ENCODE data around the gene MYDGF.

MYDGF gene

GRCh38 chr19:4662812-4663211 is 7.3 kb downstream of the MYDGF start:
- peaks cover 37% of the 10 kb centered on the region for H3K36me3 ChIP-seq (ENCODE audit: insufficient read depth, low read depth, low read length)
- no peak overlapping the region for H3K9ac ChIP-seq (ENCODE audit: low read depth, low read length)

GRCh38 chr19:4662020-4662695 is 8.0 kb downstream of the MYDGF start:
- no peaks in the 10 kb centered on the region for H3K9me3 ChIP-seq (ENCODE audit: insufficient read depth, low read depth, low read length)
- H3K36me3 ChIP-seq (ENCODE audit: insufficient read depth, low read depth, low read length) = peaks cover 37% of the 10 kb centered on the region
- no peaks in the 10 kb centered on the region for H3K4me1 ChIP-seq (ENCODE audit: insufficient read depth, low read length)
- H3K27me3 ChIP-seq (ENCODE audit: insufficient read depth, low read length) = no peaks in the 10 kb centered on the region
- H3K9ac ChIP-seq (ENCODE audit: low read depth, low read length) = no peak overlapping the region
- H3K4me3 ChIP-seq (ENCODE audit: low read length) = no peak overlapping the region
- no peak overlapping the region for H3K27ac ChIP-seq (ENCODE audit: low read length)

More at GRCh38 chr19:4662812-4663211, 7.3 kb downstream of the MYDGF start:
- H3K27ac ChIP-seq (ENCODE audit: low read length) = no peak overlapping the region
- no peaks in the 10 kb centered on the region for H3K27me3 ChIP-seq (ENCODE audit: insufficient read depth, low read length)
- H3K4me1 ChIP-seq (ENCODE audit: insufficient read depth, low read length) = no peaks in the 10 kb centered on the region
- no peaks in the 10 kb centered on the region for H3K9me3 ChIP-seq (ENCODE audit: insufficient read depth, low read depth, low read length)
- no peak overlapping the region for H3K4me3 ChIP-seq (ENCODE audit: low read length)

- H3K9me3 ChIP-seq (ENCODE audit: insufficient read depth, low read depth, low read length) = no peaks in the 10 kb centered on the region
- no peak overlapping the region for H3K27ac ChIP-seq (ENCODE audit: low read length)
- H3K4me1 ChIP-seq (ENCODE audit: insufficient read depth, low read length) = no peaks in the 10 kb centered on the region
- H3K9ac ChIP-seq (ENCODE audit: low read depth, low read length) = no peak overlapping the region
- peaks cover 33% of the 10 kb centered on the region for H3K36me3 ChIP-seq (ENCODE audit: insufficient read depth, low read depth, low read length)
- no peaks in the 10 kb centered on the region for H3K27me3 ChIP-seq (ENCODE audit: insufficient read depth, low read length)
- no peak overlapping the region for H3K4me3 ChIP-seq (ENCODE audit: low read length)
Observed at GRCh38 chr19:4660993-4661392, 9.1 kb downstream of the MYDGF start.

GRCh38 chr19:4660181-4660791 is 9.9 kb downstream of the MYDGF start:
- H3K4me3 ChIP-seq (ENCODE audit: low read length) = no peak overlapping the region
- H3K27ac ChIP-seq (ENCODE audit: low read length) = no peak overlapping the region
- H3K4me1 ChIP-seq (ENCODE audit: insufficient read depth, low read length) = no peaks in the 10 kb centered on the region
- H3K36me3 ChIP-seq (ENCODE audit: insufficient read depth, low read depth, low read length) = peaks cover 33% of the 10 kb centered on the region
- H3K9ac ChIP-seq (ENCODE audit: low read depth, low read length) = no peak overlapping the region
- H3K27me3 ChIP-seq (ENCODE audit: insufficient read depth, low read length) = no peaks in the 10 kb centered on the region
- no peaks in the 10 kb centered on the region for H3K9me3 ChIP-seq (ENCODE audit: insufficient read depth, low read depth, low read length)

- no peak overlapping the region for H3K9ac ChIP-seq (ENCODE audit: low read depth, low read length)
- no peak overlapping the region for H3K27ac ChIP-seq (ENCODE audit: low read length)
- no peaks in the 10 kb centered on the region for H3K9me3 ChIP-seq (ENCODE audit: insufficient read depth, low read depth, low read length)
- H3K36me3 ChIP-seq (ENCODE audit: insufficient read depth, low read depth, low read length) = peaks cover 27% of the 10 kb centered on the region
- H3K4me1 ChIP-seq (ENCODE audit: insufficient read depth, low read length) = no peaks in the 10 kb centered on the region
- H3K4me3 ChIP-seq (ENCODE audit: low read length) = no peak overlapping the region
- no peaks in the 10 kb centered on the region for H3K27me3 ChIP-seq (ENCODE audit: insufficient read depth, low read length)
Observed at GRCh38 chr19:4657835-4658234, 12.3 kb downstream of the MYDGF start.

- no peaks in the 10 kb centered on the region for H3K27me3 ChIP-seq (ENCODE audit: insufficient read depth, low read length)
- no peak overlapping the region for H3K9ac ChIP-seq (ENCODE audit: low read depth, low read length)
- no peaks in the 10 kb centered on the region for H3K4me1 ChIP-seq (ENCODE audit: insufficient read depth, low read length)
- H3K27ac ChIP-seq (ENCODE audit: low read length) = no peak overlapping the region
- peaks cover 27% of the 10 kb centered on the region for H3K36me3 ChIP-seq (ENCODE audit: insufficient read depth, low read depth, low read length)
- H3K9me3 ChIP-seq (ENCODE audit: insufficient read depth, low read depth, low read length) = no peaks in the 10 kb centered on the region
- no peak overlapping the region for H3K4me3 ChIP-seq (ENCODE audit: low read length)
Observed at GRCh38 chr19:4657262-4657661, 12.9 kb downstream of the MYDGF start.

GRCh38 chr19:4656102-4656501 is 14.0 kb downstream of the MYDGF start:
- H3K4me1 ChIP-seq (ENCODE audit: insufficient read depth, low read length) = no peaks in the 10 kb centered on the region
- H3K9me3 ChIP-seq (ENCODE audit: insufficient read depth, low read depth, low read length) = no peaks in the 10 kb centered on the region
- no peak overlapping the region for H3K9ac ChIP-seq (ENCODE audit: low read depth, low read length)
- no peaks in the 10 kb centered on the region for H3K27me3 ChIP-seq (ENCODE audit: insufficient read depth, low read length)
- H3K4me3 ChIP-seq (ENCODE audit: low read length) = no peak overlapping the region
- H3K36me3 ChIP-seq (ENCODE audit: insufficient read depth, low read depth, low read length) = peaks cover 27% of the 10 kb centered on the region
- H3K27ac ChIP-seq (ENCODE audit: low read length) = no peak overlapping the region

- Histone ChIP-seq H3K4me3 (ENCODE audit: low read length) (no peak overlapping the region), H3K9ac (ENCODE audit: low read depth, low read length) (no peak overlapping the region), H3K27ac (ENCODE audit: low read length) (no peak overlapping the region), H3K9me3 (ENCODE audit: insufficient read depth, low read depth, low read length) (no peaks in the 10 kb centered on the region), H3K36me3 (ENCODE audit: insufficient read depth, low read depth, low read length) (peaks cover 20% of the 10 kb centered on the region), H3K27me3 (ENCODE audit: insufficient read depth, low read length) (no peaks in the 10 kb centered on the region), H3K4me1 (ENCODE audit: insufficient read depth, low read length) (no peaks in the 10 kb centered on the region)
Observed at GRCh38 chr19:4654437-4655361, 15.4 kb downstream of the MYDGF start.

GRCh38 chr19:4653793-4654436 is 16.2 kb downstream of the MYDGF start:
- H3K9ac ChIP-seq (ENCODE audit: low read depth, low read length) = no peak overlapping the region
- no peaks in the 10 kb centered on the region for H3K9me3 ChIP-seq (ENCODE audit: insufficient read depth, low read depth, low read length)
- H3K4me3 ChIP-seq (ENCODE audit: low read length) = no peak overlapping the region
- no peak overlapping the region for H3K27ac ChIP-seq (ENCODE audit: low read length)
- no peaks in the 10 kb centered on the region for H3K4me1 ChIP-seq (ENCODE audit: insufficient read depth, low read length)
- peaks cover 15% of the 10 kb centered on the region for H3K36me3 ChIP-seq (ENCODE audit: insufficient read depth, low read depth, low read length)
- no peaks in the 10 kb centered on the region for H3K27me3 ChIP-seq (ENCODE audit: insufficient read depth, low read length)

GRCh38 chr19:4652075-4652474 is 18.1 kb downstream of the MYDGF start:
- no peaks in the 10 kb centered on the region for H3K9me3 ChIP-seq (ENCODE audit: insufficient read depth, low read depth, low read length)
- H3K4me3 ChIP-seq (ENCODE audit: low read length) = no peak overlapping the region
- H3K4me1 ChIP-seq (ENCODE audit: insufficient read depth, low read length) = no peaks in the 10 kb centered on the region
- H3K9ac ChIP-seq (ENCODE audit: low read depth, low read length) = no peak overlapping the region
- peaks cover 4% of the 10 kb centered on the region; the same call in 1 of the 2 replicates for H3K36me3 ChIP-seq (ENCODE audit: insufficient read depth, low read depth, low read length)
- no peaks in the 10 kb centered on the region for H3K27me3 ChIP-seq (ENCODE audit: insufficient read depth, low read length)
- H3K27ac ChIP-seq (ENCODE audit: low read length) = no peak overlapping the region

- no peaks in the 10 kb centered on the region for H3K36me3 ChIP-seq (ENCODE audit: insufficient read depth, low read depth, low read length)
- H3K9me3 ChIP-seq (ENCODE audit: insufficient read depth, low read depth, low read length) = no peaks in the 10 kb centered on the region
- H3K4me1 ChIP-seq (ENCODE audit: insufficient read depth, low read length) = no peaks in the 10 kb centered on the region
- H3K4me3 ChIP-seq (ENCODE audit: low read length) = no peak overlapping the region
- H3K27me3 ChIP-seq (ENCODE audit: insufficient read depth, low read length) = no peaks in the 10 kb centered on the region
- no peak overlapping the region; the same call in 1 of the 2 replicates for H3K9ac ChIP-seq (ENCODE audit: low read depth, low read length)
- no peak overlapping the region for H3K27ac ChIP-seq (ENCODE audit: low read length)
Observed at GRCh38 chr19:4650159-4650558, 20.0 kb downstream of the MYDGF start.
